IPS DF 6.9 (cell line): ENCODE data around the gene MAP3K5.
"Not testable (repeated sequence)": the region's sequence is repeated elsewhere in the genome, so short reads cannot be mapped to it uniquely, and the experiment has no call there.

Experiments
- DNase-seq: peaks from one replicate; pipeline ENCODE4 v3.0.0-alpha.2; 2013; ENCODE audit warnings: low read depth, low spot score
- H3K27ac ChIP-seq: one replicate; pipeline ENCODE4 v1.5.1; 2013; ENCODE audit warnings: low read length, control low read depth
- H3K27me3 ChIP-seq: 2 replicates; pipeline ENCODE4 v1.6.1; 2013; ENCODE audit warnings: mild to moderate bottlenecking, low read length; ENCODE audit not compliant: control insufficient read depth, insufficient read depth
- H3K36me3 ChIP-seq: 2 replicates; pipeline ENCODE4 v1.6.1; 2013; ENCODE audit warnings: low read length; ENCODE audit not compliant: control insufficient read depth, insufficient read depth
- H3K4me1 ChIP-seq: 2 replicates; pipeline ENCODE4 v1.6.1; 2013; ENCODE audit warnings: low read length; ENCODE audit not compliant: control insufficient read depth, insufficient read depth
- H3K4me3 ChIP-seq: 2 replicates; pipeline ENCODE4 v1.5.1; 2013; ENCODE audit warnings: mild to moderate bottlenecking, low read length
- H3K9me3 ChIP-seq: 2 replicates; pipeline ENCODE4 v1.6.1; 2013; ENCODE audit warnings: low read length, inconsistent platforms; ENCODE audit not compliant: control insufficient read depth, insufficient read depth
- WGBS: extraction: QIAGEN DNeasy Blood & Tissue Kit; methylation state at CpG from one replicate; pipeline ENCODE4 v1.1.7; 2013; ENCODE audit warnings: mixed read lengths, missing lambda C conversion rate; ENCODE audit not compliant: insufficient read length, insufficient coverage; 5-methylcytosine and 5-hydroxymethylcytosine counted together

The MAP3K5 gene

GRCh38 chr6:136815608-136816007 lies 23.3 kb upstream of the MAP3K5 start:
- not testable (repeated sequence) for H3K4me1 ChIP-seq, DNase-seq, H3K4me3 ChIP-seq, H3K9me3 ChIP-seq, H3K27me3 ChIP-seq, H3K36me3 ChIP-seq, H3K27ac ChIP-seq
- WGBS, result no CpG with 5 or more reads among the region's 1 CpG

- Histone ChIP-seq H3K27ac (no peak overlapping the region), H3K4me3 (no peak overlapping the region), H3K27me3 (no peaks in the 10 kb centered on the region), H3K4me1 (no peaks in the 10 kb centered on the region), H3K36me3 (no peaks in the 10 kb centered on the region), H3K9me3 (no peaks in the 10 kb centered on the region)
- no CpG with 5 or more reads among the region's 2 CpGs for WGBS
- DNase-seq, result no peak
Measured at GRCh38 chr6:136812174-136812573, 19.9 kb upstream of the MAP3K5 start.

- no peak overlapping the region for H3K27ac ChIP-seq
- H3K27me3 ChIP-seq, result no peaks in the 10 kb centered on the region
- H3K4me3 ChIP-seq, result no peak overlapping the region
- no peak for DNase-seq
- no peaks in the 10 kb centered on the region for H3K4me1 ChIP-seq
- H3K36me3 ChIP-seq, result no peaks in the 10 kb centered on the region
- H3K9me3 ChIP-seq, result no peaks in the 10 kb centered on the region
Measured at GRCh38 chr6:136811272-136811671, 19.0 kb upstream of the MAP3K5 start.

- Histone ChIP-seq H3K36me3 (no peaks in the 10 kb centered on the region), H3K4me1 (no peaks in the 10 kb centered on the region), H3K9me3 (no peaks in the 10 kb centered on the region), H3K27ac (no peak overlapping the region), H3K4me3 (no peak overlapping the region), H3K27me3 (no peaks in the 10 kb centered on the region)
- WGBS, result no CpG with 5 or more reads among the region's 7 CpGs
- no peak for DNase-seq
Measured at GRCh38 chr6:136809091-136809860, 17.0 kb upstream of the MAP3K5 start.

GRCh38 chr6:136803608-136804007 lies 11.3 kb upstream of the MAP3K5 start:
- WGBS, result no CpG with 5 or more reads among the region's 1 CpG
- Histone ChIP-seq H3K36me3 (no peaks in the 10 kb centered on the region), H3K4me3 (no peak overlapping the region)

GRCh38 chr6:136801581-136801980 lies 9.3 kb upstream of the MAP3K5 start:
- Histone ChIP-seq H3K4me1 (no peaks in the 10 kb centered on the region), H3K4me3 (no peak overlapping the region), H3K9me3 (no peaks in the 10 kb centered on the region), H3K27ac (no peak overlapping the region), H3K36me3 (no peaks in the 10 kb centered on the region), H3K27me3 (no peaks in the 10 kb centered on the region)
- no peak for DNase-seq
- no CpG with 5 or more reads among the region's 2 CpGs for WGBS

More at GRCh38 chr6:136803608-136804007, 11.3 kb upstream of the MAP3K5 start:
- no peaks in the 10 kb centered on the region for H3K27me3 ChIP-seq
- H3K9me3 ChIP-seq, result no peaks in the 10 kb centered on the region
- H3K4me1 ChIP-seq, result no peaks in the 10 kb centered on the region
- DNase-seq, result no peak
- H3K27ac ChIP-seq, result no peak overlapping the region

GRCh38 chr6:136798044-136798443 lies 5.8 kb upstream of the MAP3K5 start:
- Histone ChIP-seq H3K36me3 (no peaks in the 10 kb centered on the region), H3K27me3 (no peaks in the 10 kb centered on the region; the same call in 1 of the 2 replicates), H3K4me1 (no peaks in the 10 kb centered on the region), H3K27ac (no peak overlapping the region), H3K9me3 (no peaks in the 10 kb centered on the region), H3K4me3 (no peak overlapping the region)
- no peak for DNase-seq
- WGBS, result no CpG with 5 or more reads among the region's 1 CpG

- no peaks in the 10 kb centered on the region for H3K9me3 ChIP-seq
- no peak overlapping the region for H3K4me3 ChIP-seq
- H3K36me3 ChIP-seq, result no peaks in the 10 kb centered on the region
- no peak for DNase-seq
- peaks cover 8% of the 10 kb centered on the region for H3K27me3 ChIP-seq
- no peak overlapping the region for H3K27ac ChIP-seq
- peaks cover 2% of the 10 kb centered on the region; the same call in 1 of the 2 replicates for H3K4me1 ChIP-seq
- no CpG with 5 or more reads among the region's 5 CpGs for WGBS
Measured at GRCh38 chr6:136795996-136796395, 3.7 kb upstream of the MAP3K5 start.

GRCh38 chr6:136795386-136795785 lies 3.1 kb upstream of the MAP3K5 start:
- H3K36me3 ChIP-seq, result no peaks in the 10 kb centered on the region
- no peak overlapping the region for H3K27ac ChIP-seq
- H3K27me3 ChIP-seq, result peaks cover 9% of the 10 kb centered on the region
- no peak for DNase-seq
- H3K4me3 ChIP-seq, result no peak overlapping the region
- no CpG with 5 or more reads among the region's 2 CpGs for WGBS
- H3K4me1 ChIP-seq, result peaks cover 2% of the 10 kb centered on the region; the same call in 1 of the 2 replicates
- H3K9me3 ChIP-seq, result no peaks in the 10 kb centered on the region

GRCh38 chr6:136793363-136793762 lies 1.1 kb upstream of the MAP3K5 start:
- WGBS, result no CpG with 5 or more reads among the region's 8 CpGs
- Histone ChIP-seq H3K27ac (no peak overlapping the region), H3K27me3 (peaks cover 9% of the 10 kb centered on the region), H3K36me3 (no peaks in the 10 kb centered on the region), H3K4me1 (peaks cover 2% of the 10 kb centered on the region; the same call in 1 of the 2 replicates), H3K4me3 (no peak overlapping the region), H3K9me3 (no peaks in the 10 kb centered on the region)
- no peak for DNase-seq

GRCh38 chr6:136792095-136792409 lies 225 bp downstream of the MAP3K5 start:
- peaks cover 2% of the 10 kb centered on the region; the same call in 1 of the 2 replicates for H3K4me1 ChIP-seq
- H3K4me3 ChIP-seq, result peak overlapping the region; percentile 44; the same call in 1 of the 2 replicates
- no peak for DNase-seq
- no peaks in the 10 kb centered on the region for H3K36me3 ChIP-seq
- peaks cover 9% of the 10 kb centered on the region for H3K27me3 ChIP-seq
- WGBS, result no CpG with 5 or more reads among the region's 46 CpGs
- no peaks in the 10 kb centered on the region for H3K9me3 ChIP-seq
- H3K27ac ChIP-seq, result no peak overlapping the region
